Bone marrow (tissue), 2 donors: ENCODE results near the gene ADA.
"Not testable (repeated sequence)": the region's sequence is repeated elsewhere in the genome, so short reads cannot be mapped to it uniquely, and the experiment has no call there.

Source experiments
- DNase-seq, 2 donors: peaks; one replicate each; lab custom pipeline; 2025; lab: John Stamatoyannopoulos, UW

ADA gene

GRCh38 chr20:44599715-44600114, 51.8 kb downstream of the ADA start:
- DNase-seq = no peak

GRCh38 chr20:44598423-44599305, 52.8 kb downstream of the ADA start:
- DNase-seq = peak in 1 of 2 donors; percentile 23

- no peak for DNase-seq
These were observed 53.6 kb downstream of the ADA start for GRCh38 chr20:44597930-44598329.

GRCh38 chr20:44597516-44597915, 54.0 kb downstream of the ADA start:
- no peak for DNase-seq

- no peak for DNase-seq
These were observed 54.6 kb downstream of the ADA start for GRCh38 chr20:44596876-44597275.

- no peak for DNase-seq
These were observed 55.5 kb downstream of the ADA start for GRCh38 chr20:44596010-44596409.

- no peak for DNase-seq
These were observed 56.8 kb downstream of the ADA start for GRCh38 chr20:44594730-44595129.

- DNase-seq = no peak
These were observed 57.7 kb downstream of the ADA start for GRCh38 chr20:44593751-44594150.

- no peak for DNase-seq
These were observed 59.1 kb downstream of the ADA start for GRCh38 chr20:44592366-44592765.

GRCh38 chr20:44590980-44591778, 60.3 kb downstream of the ADA start:
- DNase-seq = no peak

- DNase-seq = no peak
These were observed 62.0 kb downstream of the ADA start for GRCh38 chr20:44589537-44589936.

- not testable (repeated sequence) for DNase-seq
These were observed 63.2 kb downstream of the ADA start for GRCh38 chr20:44588321-44588720.

- DNase-seq = no peak
These were observed 64.2 kb downstream of the ADA start for GRCh38 chr20:44587035-44587980.

- DNase-seq = peak in 1 of 2 donors; percentile 75
These were observed 65.1 kb downstream of the ADA start for GRCh38 chr20:44586289-44586911.

- DNase-seq = no peak
These were observed 66.2 kb downstream of the ADA start for GRCh38 chr20:44585057-44585963.

- no peak for DNase-seq
These were observed 67.3 kb downstream of the ADA start for GRCh38 chr20:44584162-44584561.

GRCh38 chr20:44583157-44583556, 68.3 kb downstream of the ADA start:
- DNase-seq = no peak

GRCh38 chr20:44582311-44583025, 69.0 kb downstream of the ADA start, which contains the start of gene PKIG:
Gene PKIG (plus strand): TSS chr20:44582579. CDS start chr20:44614557, 31,978 bp downstream.
- no peak for DNase-seq

GRCh38 chr20:44581515-44581914, 70.0 kb downstream of the ADA start:
- no peak for DNase-seq
